HG02642 (cell line): ENCODE results near the gene CLASP1.
"Not testable (repeated sequence)": the region's sequence is repeated elsewhere in the genome, so short reads cannot be mapped to it uniquely, and the experiment has no call there.

ENCODE experiments used
- ATAC-seq: cut with Tn5 transposase; IDR thresholded peaks from one replicate; pipeline ENCODE4 v1.9.1; 2021; ENCODE audit warnings: mild to moderate bottlenecking; ENCODE audit not compliant: unreplicated experiment, poor library complexity

CLASP1 gene

DNA sequence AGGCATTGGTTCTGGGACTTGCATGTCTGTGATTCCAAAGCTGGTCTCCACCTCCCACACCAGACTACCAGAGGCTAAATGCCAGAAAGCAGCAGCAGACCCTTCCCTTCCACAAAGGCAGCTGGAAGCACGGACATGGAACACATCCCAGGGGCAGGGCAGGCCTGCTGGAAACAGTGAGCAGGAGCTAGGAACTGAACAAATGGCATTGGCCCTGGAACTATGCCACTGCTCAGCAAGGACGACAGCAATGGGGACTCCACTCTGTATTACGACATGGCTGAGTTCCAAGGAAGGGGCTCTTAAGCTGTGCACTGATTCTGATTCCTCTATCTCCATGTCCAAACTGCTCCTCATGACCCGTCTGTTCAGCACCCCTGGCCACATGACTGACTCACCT, 286.5 kb downstream of the CLASP1 start:
- no peak for ATAC-seq

DNA sequence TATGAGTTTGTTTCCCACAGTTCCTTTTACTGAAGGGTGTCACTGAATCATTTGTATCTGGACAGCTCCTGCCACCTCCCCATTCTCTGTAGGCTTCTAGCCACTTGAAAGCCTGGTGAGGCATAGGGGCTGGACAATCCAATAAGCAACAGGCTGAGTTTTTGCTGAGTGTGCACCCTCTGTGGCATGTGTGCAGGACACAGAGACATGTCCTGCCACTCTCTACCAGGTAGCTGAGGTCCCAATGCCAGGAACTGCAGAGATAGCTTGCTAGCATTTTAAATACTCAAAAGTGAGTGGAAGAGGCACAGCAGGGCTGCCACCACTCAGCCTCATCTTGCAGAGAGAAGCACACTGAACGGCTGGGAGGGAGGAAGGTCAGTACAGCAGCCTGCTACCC, 287.0 kb downstream of the CLASP1 start:
- ATAC-seq = no peak

DNA sequence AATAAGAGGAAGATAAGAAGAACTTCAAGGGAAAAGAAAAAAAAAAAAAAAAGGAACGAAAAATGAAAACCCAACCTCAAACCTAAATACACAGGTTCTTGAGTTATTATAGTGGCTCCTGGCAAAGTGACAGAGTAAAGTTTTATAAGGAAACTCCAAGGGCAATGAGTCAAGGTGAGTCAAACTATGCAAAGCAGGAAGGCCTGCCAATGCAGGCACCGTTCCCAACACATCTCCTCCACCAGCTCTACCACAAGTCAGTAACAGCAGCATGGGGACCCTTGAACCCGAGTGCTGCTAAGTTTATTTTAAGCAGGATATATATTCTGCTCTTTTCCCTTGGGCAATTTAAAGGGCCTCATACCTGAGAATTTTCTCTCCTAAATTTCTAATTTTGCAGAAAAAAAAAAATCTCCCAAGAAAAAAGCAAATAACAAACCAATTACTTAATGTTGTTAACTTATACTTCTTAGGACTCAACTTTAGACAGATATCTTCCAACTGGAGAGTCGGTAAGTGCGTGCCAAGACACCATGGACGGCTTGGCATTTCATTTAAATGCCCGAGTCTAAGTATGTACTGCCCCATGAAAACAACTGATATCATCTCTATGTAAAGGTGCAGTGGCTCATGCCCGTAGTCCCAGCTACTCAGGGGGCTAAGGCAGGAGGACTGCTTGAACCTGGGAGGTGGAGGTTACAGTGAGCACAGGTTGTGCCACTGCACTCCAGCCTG, 288.5 kb downstream of the CLASP1 start:
- ATAC-seq = no peak

DNA sequence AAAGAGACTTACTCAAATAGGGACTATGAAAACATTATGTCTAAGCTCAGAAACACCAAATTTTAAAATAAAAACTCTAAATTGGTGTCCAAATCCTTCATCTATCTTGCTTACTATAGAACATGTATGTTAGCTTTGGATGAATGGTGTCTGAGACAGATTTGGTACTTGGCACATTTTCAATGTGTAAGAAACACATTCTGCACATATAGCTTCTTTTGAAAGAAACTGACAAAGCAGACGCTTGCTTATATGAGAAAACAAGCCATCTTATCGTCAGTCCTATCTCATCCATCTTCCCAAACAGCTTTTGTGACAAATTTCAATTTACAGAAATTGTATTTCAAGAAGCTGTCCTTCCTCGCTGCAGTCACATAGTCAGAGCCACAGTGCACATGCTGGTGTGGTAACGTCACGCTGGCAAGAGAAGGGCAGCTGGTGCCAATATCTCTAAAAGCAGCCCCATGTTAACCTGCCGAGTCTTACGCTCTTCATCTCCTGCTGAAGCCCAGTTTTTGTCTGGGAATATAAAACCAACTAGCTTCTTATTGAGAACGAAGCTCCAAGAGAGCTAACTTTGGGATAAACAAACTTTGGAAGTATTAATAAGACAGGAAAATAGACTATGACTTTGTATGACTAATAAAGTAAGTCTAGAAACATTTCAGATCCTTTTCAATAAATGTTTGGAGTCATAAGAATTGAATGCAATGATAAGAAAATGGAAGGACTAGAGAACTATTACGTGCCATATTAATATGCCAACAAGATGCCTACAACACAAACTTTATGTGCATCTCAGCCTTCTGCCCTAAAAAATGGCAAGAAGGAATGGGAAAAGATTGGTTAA, 289.3 kb downstream of the CLASP1 start:
- no peak for ATAC-seq

DNA sequence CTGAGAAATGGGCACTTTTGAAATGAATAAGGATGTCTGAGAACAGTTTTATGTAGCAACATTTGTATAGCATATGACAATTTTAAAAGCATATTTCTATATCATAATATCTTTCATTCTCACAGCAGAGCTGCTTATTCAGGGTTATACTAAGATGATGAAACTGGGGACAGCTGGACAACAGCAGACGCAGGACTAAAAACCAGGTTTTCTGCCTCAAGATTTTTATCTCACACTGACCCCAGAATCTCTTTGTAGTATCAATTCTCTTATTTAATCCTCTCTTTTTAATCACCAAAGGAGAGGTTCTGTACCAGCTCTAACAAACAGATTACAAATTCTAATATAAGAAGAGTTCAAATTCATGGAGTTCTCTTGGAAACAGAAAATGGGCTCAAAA, 290.1 kb downstream of the CLASP1 start:
- ATAC-seq = no peak

DNA sequence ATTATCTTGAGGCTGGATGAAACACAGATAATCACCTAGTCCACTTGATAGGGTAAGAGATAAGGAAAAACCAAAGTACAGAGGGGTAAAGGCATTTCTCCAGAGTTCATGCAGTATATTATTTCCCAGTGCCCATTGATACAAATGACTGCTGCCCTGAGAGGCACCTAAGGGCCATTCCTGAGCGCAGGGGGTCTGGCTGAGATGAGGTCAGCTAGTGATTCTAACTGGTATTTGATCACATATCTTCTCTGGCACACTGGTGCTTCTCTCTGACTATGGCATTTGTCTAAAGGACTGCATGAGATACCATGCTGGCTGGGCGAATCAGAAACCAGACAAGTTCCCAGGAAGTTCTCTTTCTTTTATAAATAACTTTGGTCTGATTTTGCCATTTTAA, 291.0 kb downstream of the CLASP1 start:
- ATAC-seq = no peak

DNA sequence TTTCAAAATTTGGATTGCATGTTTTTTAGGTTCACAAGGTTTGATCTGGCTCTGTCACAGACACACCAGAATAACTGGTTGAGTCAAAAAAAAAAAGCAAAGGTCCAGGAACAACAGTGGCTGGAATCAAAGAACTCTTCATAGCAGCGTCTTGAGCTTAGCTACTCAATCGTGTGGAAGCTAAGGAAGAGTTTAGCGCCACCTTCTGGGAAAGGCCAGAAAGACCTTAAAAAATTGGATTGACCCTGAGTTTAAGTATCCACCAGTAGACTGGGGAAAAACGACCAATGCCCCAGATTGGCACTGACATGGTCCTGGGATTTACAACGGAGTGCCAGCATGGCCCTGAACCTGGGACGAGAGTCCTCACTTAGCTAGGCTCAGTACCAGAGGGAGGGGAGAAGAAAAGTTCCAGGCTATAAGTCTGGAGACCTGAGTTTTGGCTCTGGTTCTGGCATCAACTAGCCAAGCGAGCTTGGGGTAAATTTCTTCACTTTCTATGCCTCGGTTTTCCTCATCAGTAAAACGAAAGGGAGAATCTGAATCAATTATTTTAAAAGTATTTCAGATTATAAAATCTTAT, 293.1 kb downstream of the CLASP1 start:
- ATAC-seq = no peak

DNA sequence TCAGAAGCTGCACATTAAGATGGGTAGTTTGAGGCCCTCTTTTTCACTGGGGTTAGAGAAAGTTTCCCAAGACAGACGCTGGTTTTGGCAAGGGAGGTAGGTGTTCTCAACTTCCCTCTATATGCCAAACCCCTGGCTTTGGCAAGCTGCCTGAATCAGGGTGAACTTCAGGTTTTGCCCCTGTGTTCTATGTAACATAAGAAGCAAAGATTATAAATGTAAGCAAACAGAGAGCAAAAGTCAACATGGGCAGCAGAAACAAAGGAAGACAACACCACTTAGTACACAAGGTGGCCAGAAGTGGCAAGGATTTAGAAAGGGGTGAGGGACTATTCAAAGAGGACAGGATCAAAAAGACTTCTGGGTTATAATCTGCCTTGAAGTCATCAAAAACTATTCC, 293.8 kb downstream of the CLASP1 start:
- ATAC-seq = no peak

DNA sequence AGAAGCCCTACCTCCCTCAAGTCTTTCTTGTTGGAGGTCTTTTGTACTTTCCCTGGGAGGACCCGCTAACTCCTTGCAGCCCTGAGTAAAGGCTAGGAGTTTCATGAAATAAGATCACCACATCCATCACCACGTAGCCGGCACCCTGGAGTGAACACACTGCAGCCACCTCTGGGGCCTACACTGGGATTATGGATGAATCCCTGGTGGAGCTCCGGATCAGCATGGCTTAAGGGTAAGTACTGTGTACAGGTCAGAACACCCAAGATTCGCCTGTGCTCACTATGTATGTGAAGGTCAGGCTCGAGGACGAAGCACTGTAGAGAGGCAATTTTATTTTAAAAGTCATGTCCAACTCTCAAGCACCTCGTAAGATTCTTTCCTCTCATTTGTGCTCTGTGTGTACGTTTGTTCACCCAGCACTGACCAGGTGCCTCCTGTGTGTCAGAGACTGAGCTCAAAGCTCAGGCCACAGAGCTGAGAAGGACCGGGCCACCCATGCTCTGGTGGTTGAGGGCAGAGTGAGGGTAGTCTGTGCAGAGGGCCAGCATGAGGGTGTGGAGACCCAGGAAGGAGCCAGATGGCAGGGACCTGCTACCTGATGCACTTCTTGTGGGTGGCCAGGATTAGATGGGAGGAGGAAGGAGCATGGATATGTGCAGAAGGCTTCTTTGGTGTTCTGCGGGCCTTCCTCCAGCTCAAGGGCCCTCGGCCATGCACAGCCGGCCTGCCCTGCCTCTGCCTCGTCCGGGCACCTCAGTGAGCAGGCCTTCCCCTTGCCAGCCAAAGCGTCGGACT, 297.5 kb downstream of the CLASP1 start:
- no peak for ATAC-seq

DNA sequence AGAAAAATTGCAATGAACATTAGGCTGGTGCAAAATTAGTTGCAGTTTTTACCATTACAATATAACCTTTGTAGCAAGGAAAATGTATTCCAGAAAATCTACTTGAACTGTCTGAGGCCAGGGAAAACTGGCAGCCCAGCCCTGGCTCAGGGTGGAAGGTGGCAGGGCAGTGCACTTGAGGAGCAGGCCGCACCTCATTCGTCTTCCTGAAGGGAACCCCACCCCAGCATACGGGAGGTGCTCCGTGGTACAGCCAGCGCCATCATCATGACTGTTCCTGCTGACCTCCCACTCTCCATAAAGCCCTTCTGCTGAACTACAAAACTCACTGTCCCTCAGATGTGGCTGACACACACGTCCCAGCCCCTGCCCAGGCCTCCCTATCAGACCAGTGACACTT, 298.4 kb downstream of the CLASP1 start:
- ATAC-seq = no peak

DNA sequence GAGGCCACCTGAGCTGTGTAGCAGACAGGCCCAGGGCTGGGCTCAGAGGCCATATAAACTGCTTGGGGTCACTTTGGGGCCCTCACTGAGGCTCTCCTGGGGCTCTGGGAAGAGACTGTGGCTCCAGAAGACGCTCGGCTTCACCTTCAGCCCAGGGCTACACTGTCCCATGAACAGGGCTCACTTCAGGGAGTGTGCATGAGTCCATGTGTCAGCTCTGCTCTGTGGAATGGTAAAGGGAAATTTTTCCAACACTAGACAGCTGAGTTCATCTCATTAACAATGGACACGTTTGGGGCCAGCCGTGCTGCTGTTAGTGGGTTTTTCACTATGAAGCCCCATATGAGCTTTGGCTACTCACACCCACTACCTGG, 298.9 kb downstream of the CLASP1 start:
- ATAC-seq = no peak

DNA sequence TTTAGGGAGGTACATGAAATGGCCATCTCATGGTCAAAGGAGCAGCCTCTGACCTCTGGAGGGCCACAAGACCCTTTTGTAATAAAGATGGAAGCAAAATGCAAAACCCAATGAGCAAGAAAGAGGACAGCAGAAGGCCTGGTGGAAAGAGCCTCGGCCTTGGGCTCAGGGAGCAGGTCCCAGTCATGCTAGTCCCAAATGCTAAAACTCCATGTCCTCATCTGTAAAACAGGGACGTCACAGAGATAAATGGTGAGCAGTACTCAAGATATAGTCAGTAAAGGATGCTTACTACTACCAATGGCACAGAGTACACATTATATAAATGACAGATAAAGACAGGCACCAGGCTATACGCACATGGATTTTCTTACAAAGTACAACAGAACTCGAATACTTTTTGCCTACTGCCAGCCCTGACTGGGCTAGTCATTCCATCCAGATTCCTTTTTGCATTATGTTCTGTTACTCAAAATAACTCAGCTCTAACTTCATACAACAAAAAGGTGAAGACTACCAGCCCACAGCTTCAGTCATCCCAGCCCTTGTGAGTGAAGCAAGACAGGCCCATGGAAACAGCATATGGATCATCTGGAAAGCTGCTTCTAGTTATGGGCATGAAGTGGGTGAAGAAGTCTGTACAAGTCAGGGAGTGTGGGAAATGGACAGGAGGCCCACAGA, 299.4 kb downstream of the CLASP1 start:
- ATAC-seq = no peak

DNA sequence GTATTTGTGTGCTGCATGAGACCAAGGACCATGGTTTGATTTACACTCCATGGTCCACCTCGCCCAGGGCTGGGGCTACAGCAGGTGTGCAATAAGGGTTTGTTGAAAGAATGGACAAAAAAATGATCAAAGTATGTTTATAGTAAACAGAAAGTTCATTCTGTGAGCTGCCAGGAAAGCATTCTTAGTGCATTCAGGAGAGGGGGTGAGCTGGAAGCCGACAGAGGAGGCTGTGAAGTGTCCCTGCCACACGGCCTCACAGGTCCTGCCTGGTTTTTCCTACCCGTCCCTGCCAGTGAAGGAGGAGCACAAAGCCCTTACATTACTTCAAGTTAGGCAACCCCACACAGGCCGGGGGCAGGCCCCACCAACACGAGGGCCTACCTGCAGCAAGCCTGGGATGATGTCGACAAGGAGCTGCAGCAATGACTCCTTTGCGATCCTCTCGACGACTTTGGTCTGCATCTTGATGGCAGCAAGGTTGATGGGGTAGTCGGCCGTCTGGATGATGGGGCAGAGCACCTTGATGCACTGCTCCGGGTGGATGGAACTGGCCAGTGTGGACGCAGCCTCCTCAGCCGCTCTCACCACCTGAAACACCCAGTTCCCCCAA, 301.0 kb downstream of the CLASP1 start:
- no peak for ATAC-seq

DNA sequence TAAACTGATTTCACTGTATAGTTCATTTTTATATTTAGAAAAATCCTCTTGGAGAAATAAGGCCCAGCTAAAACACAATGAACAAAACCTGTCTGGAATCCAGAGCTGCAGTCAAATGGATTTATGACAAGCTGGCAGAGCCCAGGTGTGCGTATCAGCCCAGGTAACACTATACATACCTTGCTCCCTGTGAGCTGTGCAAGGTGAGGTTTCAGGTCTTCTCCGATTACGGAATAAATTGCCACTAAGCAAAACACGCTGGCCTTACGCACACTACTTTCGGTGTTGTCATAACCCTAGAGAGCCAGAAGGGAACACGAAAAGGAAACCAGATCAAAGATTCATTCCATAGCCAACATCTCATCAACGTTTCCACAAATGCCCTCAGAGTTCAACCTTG, 302.4 kb downstream of the CLASP1 start:
- no peak for ATAC-seq

DNA sequence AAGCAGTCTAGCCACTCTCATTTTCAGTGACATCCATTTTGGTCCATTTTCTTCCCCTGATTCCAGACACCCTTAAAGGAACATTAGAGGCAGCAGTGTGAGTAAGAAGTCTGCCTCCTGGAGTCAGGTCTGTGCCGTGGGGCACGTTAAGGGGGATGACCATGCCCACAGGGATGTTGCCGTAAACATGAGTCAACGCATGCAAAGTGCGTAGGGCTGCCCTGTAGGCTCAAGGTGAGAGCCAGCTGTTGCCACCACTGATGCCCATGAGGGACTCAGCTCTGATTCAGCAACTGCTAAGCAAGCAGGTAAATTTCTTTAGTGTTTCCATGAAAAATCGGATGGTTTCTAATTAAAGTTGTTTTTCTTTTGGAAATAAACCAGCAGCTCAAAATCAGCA, 302.9 kb downstream of the CLASP1 start:
- no peak for ATAC-seq

DNA sequence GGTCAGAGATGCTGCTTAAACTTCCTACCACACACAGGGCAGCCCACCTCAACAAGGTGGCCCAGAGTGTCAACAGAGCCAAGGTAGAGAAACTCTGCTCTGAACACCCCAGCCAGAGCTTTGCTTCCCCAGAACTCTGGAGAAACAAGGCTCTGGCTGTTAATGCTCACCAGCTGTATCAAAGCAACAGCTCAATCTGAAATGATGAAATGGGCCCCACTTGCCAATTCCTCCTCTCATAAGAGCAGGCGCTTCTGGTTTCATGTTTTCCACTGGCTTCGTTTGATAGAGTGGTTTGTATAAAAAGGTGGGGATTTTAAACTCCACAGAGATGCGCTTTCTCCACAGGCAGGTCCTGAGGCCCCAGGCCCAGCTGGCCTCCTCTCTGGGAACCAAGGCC, 303.4 kb downstream of the CLASP1 start:
- ATAC-seq = no peak

DNA sequence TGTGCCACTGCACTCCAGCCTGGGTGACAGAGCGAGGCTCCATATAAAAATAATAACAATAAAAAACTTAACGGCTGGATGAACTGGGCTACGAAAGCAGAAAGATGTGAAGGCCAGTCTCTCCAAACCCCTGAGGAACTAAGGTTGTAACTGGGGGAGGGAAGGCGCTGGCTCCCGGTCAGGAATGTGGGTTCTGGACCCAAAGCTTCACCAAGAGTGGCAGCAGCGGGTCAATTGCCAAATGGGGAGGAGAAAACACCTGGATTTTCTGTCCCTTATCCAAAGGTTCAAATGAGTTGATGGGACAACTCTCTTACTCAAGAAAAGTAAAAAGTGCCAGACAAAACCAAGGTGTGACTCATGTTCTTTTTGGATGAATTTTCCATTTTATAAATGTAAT, 304.2 kb downstream of the CLASP1 start:
- ATAC-seq = no peak

DNA sequence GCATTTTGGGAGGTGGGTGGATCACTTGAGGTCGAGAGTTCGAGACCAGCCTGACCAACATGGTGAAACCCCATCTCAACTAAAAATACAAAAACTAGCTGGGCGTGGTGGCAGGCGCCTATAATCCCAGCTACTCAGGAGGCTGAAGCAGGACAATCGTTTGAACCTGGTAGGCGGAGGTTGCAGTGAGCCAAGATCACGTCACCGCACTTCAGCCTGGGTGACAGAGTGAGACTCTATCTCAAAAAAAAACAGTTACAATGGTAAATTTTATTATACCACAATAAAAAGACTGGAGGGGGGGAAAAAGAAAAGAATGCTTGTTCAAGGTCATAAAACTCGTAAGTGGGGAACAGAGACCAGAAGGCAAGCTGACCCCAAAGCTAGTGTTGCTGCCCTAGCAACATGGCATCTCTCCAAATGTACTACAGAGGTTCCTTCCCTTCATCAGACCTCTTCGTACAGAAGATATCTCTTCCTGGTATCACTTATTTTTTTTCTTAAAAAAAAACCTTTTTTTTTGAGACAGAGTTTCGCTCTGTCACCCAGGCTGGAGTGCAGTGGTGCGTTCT, 305.3 kb downstream of the CLASP1 start:
- not testable (repeated sequence) for ATAC-seq

DNA sequence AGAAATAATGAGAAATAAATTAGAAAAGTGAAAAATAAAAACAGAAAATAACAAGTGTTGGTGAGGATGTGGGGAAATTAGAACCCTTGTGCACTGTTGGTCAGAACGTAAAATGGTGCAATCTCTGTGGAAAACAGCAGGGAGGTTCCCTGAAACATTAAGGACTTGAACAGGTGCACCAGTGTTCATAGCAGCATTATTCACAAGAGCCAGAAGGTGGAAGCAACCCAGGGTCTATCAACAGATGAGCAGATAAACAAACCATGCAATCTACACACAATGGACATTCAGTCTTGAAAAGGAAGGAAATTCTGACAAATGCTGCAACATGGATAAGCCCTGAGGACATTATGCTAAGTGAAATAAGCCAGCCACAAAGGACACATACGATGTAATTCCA, 306.1 kb downstream of the CLASP1 start:
- ATAC-seq = no peak
